Kasumi-1 (cell line): ENCODE measurements around the gene CILP2.
A peak's percentile ranks its signal among the peaks of the same experiment; 100 is the strongest.

ENCODE experiments used
- DNase-seq, 2 experiments: peaks; one replicate each; lab custom pipeline; 2025; lab: John Stamatoyannopoulos, UW

Gene CILP2

GRCh38 chr19:19528721-19529490 lies 9.2 kb upstream of the CILP2 start, which contains the start of gene YJEFN3:
TSS of gene YJEFN3 (plus strand) at chr19:19528911. CDS start at chr19:19528933, 22 bp downstream.
- no peak for DNase-seq

GRCh38 chr19:19529783-19530422 lies 8.2 kb upstream of the CILP2 start:
- DNase-seq = no peak

GRCh38 chr19:19530423-19530804 lies 7.7 kb upstream of the CILP2 start:
- DNase-seq = no peak

GRCh38 chr19:19530889-19531288 lies 7.2 kb upstream of the CILP2 start:
- DNase-seq = no peak

- peak; percentile 29 to 55 for DNase-seq
Measured at GRCh38 chr19:19531951-19532805, 5.9 kb upstream of the CILP2 start.

GRCh38 chr19:19532806-19533701 lies 5.0 kb upstream of the CILP2 start:
- DNase-seq = no peak

GRCh38 chr19:19533841-19534240 lies 4.2 kb upstream of the CILP2 start:
- no peak for DNase-seq

- no peak for DNase-seq
Measured at GRCh38 chr19:19534556-19535265, 3.4 kb upstream of the CILP2 start.

GRCh38 chr19:19535311-19536191 lies 2.5 kb upstream of the CILP2 start:
- DNase-seq = no peak

- no peak for DNase-seq
Measured at GRCh38 chr19:19537075-19538048, 703 bp upstream of the CILP2 start.

- no peak for DNase-seq
Measured at GRCh38 chr19:19538785-19539166, 711 bp downstream of the CILP2 start.

- DNase-seq = no peak
Measured at GRCh38 chr19:19539698-19540063, 1.6 kb downstream of the CILP2 start.

- no peak for DNase-seq
Measured at GRCh38 chr19:19540064-19540714, 2.1 kb downstream of the CILP2 start.

GRCh38 chr19:19540715-19541515 lies 2.9 kb downstream of the CILP2 start:
- no peak for DNase-seq

- no peak for DNase-seq
Measured at GRCh38 chr19:19541616-19542015, 3.6 kb downstream of the CILP2 start.

- no peak for DNase-seq
Measured at GRCh38 chr19:19542507-19542906, 4.4 kb downstream of the CILP2 start.

- DNase-seq = no peak
Measured at GRCh38 chr19:19543101-19543500, 5.0 kb downstream of the CILP2 start.
